Measurements from ENCODE around the gene PTP4A2. TPM values are rescaled to one million over a fixed set of nuclear protein-coding genes. Genes with fewer than 3 reads are reported as not detected.
A peak's percentile ranks its signal among the peaks of the same experiment; 100 is the strongest.

The PTP4A2 gene
- 152 and 256 TPM in 2 replicates for total RNA-seq

DNA sequence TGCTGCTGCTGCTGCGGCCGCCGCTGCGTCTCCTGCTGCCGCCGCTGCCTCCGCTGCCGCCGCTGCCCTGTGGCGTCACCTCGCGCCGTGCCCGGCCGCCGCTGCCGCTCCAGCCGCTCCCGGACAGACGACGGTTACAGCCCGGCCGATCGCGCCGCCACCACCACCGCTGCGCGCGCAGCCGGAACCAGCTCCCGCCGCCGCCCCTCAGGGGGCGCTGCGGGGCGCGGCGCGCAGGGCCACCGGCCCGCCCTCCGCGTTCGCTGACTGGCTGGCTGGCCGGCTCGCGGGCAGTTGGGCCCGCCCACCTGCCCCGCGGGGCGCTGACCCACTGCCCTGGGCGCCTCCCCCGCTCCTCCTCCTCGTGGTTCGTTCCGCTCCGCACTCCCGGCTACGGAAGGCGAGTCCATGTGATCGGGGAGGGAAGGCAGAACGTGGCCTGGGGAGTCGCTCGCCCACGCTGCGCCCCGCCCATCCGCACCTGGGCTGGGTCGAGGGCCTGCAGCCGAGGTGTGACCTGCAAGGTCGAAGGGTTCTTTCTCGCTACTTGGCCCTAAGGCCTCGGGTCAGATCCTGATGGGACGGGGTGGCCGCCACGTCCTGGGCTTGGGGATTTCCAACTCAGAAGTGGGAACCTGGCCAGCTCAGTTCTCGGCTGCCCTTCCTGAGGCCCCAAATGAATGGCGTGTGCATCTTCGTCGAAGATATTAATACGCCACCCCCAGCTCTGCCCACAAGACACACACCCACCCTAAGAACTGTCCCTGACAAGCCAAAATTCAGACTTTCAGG is at the start of gene PTP4A2:
TSS of gene PTP4A2 (minus strand) at position 185 of the 792 bp plus-strand sequence. CDS start 19,303 bp downstream, outside the sequence.
- peak; percentile 92 to 94 for DNase-seq (ENCODE audit: low read depth in 2 of 2)

DNA sequence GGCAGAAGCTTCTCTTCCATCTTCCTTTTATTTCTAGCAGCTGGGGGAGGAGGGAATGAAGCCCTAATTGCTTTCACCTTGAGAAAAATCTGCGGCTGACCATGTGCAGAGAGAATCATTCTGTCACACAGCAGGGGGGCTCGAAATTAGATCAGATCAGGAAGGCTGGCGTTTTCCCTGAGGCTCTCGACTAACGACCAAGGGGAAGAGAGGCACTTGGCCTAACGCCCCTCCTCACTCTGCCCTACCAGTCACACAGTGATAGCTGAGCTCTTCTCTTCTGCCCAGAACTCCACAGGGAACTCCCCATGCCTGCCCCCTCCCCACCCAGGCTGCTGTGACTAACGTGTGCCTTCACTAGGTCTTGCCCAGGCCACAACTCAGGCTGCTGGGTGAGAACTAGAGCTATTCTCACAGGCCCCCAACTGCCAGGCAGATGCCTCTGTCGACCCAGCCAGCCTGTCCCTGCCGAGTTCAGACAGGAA is 49.0 kb upstream of the PTP4A2 start:
- no peak for DNase-seq (ENCODE audit: low read depth in 2 of 2)

DNA sequence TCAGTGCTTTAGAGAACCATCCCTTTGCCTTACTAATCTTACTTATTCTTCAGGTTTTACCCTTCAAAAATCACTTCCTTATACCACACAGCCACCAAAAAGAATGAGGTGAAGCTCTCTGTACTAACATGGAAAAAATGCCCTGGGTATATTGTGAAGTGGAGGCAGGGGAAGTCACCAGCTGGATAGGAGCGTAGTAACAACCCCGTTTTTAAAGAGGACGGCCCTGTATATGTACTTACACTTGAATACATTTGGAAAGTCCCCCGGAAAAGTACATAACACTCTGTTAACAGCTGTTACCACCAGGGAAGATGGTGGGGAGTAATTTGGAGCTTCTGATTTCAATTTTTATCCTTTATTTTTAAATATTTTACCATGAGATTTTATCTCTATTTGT is 47.3 kb upstream of the PTP4A2 start:
- DNase-seq (ENCODE audit: low read depth in 2 of 2): peak in 1 of 2 donors; percentile 39

DNA sequence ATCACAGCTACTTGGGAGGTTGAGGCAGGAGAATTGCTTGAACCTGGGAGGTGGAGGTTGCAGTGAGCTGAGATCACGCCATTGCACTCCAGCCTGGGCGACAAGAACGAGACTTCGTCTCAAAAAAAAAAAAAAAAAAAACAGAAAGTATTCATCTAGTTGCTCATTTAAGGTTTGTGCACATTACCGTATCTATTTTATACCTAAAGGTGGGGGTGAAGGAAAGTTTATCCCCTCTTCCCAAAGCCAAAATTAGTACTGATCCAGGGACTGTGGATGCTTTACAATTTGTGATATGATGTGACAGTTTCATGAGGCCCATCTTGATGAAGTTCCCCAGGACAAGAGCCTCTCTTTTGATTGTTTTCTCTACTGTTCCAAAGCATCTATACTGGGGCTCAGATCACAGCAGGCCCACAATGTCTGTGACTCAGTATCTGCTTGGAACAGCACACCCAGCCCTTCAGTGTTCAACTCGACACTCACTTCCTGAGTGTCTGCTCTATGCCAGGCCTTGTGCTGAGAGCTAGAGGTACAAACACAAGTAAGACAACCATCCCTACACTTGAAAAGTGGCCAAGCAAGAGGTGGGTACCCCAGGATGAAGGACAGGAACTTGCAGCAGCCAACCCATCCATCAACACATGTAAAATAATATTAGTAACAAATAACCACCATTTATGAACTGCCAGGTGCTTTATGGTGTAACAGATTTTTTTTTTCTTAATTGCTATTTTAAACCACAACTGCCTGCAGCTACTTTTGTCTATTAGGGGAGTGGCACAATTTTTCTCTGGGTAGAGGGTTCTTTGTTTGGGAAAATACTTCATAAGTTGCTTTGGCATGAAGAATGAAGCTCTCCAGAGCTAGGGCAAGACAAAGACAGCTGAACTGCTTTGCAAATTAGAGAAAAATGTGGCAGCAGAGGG is 46.5 kb upstream of the PTP4A2 start:
- peak; percentile 29 to 70 for DNase-seq (ENCODE audit: low read depth in 2 of 2)

DNA sequence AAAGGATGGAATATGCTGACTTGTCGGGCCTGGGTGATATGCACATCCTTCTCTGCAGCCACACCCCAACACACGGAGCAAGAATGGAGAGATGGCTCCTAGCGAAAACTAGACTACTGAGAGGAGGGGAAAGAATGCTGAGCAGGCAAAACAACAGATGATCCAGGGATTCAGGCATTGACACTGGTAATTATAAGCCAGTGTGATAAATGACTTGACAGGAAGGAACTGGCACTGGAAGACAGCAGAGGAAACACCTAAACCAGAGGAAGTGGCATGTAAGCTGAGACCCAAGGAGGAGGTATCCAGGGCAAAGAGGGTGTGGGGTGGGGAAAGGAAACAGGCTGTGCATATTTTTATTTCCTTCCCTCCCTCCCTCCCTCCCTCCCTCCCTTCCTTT is 43.8 kb upstream of the PTP4A2 start:
- peak in 1 of 2 donors; percentile 26 for DNase-seq (ENCODE audit: low read depth in 2 of 2)

DNA sequence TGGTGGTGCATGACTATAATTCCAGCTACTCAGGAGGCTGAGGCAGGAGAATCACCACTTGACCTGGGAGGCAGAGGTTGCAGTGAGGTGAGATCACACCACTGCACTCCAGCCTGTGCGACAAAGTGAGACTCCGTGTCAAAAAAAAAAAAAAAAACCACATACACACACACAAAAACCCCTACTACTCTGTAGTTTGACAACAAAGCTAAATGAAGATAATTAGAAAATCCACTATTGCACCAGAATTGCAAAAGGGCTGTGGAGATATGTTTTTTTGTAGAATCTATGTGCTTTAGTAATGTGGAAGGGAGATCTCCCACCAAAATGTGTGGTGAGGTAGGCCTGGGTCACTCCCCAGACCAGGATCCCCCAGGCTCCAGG is 43.3 kb upstream of the PTP4A2 start:
- no peak for DNase-seq (ENCODE audit: low read depth in 2 of 2)

DNA sequence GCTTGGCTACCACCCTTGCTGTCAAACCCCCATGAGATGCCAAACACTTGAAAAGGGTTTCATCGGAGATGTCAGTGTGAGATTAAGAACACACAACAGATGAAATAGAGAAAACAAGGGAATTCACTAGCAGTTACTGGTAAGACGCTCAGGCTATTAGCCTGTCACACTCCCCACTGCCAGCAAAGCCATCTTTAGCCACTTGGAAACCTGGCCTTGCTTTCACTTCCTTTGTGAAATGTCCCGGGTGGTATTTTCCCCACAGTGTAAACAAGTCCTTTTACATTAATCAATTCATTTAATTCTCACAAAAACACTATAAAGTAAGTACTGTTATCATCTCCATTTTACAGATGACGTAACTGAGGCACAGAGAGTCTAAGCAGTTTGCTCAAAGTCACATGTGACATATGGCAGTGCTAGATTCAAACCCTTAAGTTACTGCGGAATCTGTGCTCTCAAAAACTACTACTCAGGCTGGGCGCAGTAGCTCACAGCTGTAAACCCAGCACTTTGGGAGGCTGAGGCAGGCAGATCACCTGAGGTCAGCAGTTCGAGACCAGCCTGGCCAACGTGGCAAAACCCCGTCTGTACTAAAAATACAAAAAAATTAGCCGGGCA is 42.8 kb upstream of the PTP4A2 start:
- no peak for DNase-seq (ENCODE audit: low read depth in 2 of 2)

DNA sequence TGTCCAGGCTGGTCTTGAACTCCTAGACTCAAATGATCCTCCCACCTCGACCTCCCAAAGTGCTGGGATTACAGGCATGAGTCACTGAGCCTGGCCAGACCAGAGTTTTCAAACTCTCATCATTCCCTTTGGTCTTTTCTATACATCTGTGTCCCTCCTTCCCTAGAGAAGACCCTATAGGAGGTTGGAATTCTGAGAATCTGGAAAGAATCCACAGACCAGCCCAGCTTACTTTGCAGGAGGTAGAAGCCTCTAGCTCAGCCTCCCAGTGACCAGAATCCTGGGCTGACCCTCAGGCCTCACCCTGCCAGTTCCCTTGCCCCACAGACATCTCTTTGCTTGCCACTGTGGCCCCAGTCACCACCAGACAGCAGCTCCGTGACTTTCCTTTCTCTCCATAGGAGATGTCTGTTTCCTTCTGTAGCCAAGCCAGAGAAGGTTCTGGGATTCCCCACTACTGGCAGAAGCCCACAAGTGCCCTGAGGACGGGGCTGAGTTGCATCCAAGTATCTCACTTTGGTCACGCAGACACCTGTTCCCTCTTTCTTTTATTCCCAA is 40.8 kb upstream of the PTP4A2 start:
- no peak for DNase-seq (ENCODE audit: low read depth in 2 of 2)

DNA sequence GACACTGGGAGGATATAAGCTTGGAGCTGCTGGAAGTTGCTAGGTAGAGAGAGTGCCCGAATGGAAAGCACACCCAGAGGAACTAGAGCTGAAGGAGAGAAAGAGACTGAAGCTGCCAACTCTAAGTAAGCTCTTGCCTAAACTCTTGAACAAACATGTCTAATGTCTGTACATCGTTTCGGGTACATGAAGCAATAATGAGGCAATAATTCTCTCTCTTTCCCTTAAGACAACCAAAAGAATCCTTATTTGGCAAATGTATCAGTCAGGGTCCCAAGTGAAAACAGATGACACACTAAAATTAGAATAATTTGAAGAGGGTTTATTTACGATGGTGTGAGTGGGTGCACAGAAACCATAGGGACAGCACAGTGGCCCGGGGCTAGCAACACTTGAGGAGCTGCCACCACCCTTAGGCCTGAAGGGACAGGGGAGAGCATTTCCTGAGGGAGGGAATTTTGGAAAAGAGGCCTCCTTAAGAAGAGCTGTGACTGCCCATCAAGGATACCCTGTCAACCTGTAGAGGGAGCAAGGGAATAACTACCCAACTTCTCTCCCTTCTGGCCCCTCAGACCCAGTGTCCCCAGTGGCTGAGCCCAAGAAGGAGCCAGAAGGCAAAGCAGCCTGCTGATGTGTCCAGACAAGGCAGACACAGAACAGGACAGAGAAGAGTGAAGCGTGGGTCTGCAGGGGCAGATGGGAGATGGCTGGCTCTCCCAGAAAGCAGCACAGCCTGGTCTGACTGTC is 39.4 kb upstream of the PTP4A2 start:
- peak in 1 of 2 donors; percentile 47 for DNase-seq (ENCODE audit: low read depth in 2 of 2)

DNA sequence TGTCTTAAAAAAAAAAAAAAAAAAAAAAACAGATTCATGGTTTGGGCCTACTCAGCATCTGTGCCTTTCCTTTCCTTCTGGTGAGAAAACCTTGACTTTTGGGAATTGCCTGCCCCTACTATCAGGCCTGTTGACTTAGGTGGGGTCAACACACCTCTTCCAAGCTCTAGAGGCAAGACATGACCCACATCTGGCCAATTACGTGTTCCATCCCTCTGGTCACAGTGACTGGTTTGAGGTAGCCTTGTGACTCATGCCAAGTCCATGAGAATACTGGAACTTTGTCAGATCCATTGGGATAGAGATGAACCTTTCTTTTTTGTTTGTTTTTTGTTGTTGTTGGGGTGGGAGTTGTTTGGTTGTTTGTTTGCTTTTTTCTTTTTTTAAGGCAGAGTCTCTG is 38.2 kb upstream of the PTP4A2 start:
- no peak for DNase-seq (ENCODE audit: low read depth in 2 of 2)

DNA sequence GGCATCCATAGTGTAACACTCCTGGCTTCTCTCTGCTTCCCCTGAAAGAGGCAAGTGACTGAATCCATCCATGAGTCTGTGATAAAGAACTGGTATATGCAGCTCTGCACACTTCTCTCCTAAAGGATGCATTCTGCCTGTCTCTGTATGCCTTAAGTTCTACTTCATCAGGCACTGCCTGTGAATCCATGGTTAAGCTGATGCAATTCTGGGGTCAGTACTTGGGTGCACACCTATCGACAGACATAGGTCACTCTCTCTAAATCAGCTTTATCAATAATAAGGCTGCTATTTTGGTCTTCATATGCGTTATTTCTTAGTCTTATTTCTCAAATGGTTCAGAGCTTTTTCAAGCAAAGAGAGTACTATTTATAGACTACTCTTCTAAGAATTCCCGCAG is 32.7 kb upstream of the PTP4A2 start:
- DNase-seq (ENCODE audit: low read depth in 2 of 2): no peak

DNA sequence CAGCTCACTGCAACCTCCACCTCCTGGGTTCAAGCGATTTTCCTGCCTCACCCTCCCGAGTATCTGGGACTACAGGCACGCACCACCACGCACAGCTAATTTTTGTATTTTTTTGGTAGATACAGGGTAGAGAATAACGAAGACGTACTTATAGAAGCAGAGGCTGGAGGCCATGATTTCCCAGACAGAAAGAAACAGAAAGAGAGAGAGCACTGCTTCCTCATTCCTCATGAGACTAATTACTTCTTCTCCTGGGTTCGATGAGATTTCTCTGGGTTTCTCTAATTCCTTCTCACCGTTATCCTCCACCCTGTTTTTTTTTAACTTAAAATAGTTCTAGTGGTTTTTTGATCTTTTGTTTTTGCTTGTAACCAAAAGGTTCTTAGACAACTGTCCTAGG is 23.4 kb upstream of the PTP4A2 start:
- no peak for DNase-seq (ENCODE audit: low read depth in 2 of 2)

DNA sequence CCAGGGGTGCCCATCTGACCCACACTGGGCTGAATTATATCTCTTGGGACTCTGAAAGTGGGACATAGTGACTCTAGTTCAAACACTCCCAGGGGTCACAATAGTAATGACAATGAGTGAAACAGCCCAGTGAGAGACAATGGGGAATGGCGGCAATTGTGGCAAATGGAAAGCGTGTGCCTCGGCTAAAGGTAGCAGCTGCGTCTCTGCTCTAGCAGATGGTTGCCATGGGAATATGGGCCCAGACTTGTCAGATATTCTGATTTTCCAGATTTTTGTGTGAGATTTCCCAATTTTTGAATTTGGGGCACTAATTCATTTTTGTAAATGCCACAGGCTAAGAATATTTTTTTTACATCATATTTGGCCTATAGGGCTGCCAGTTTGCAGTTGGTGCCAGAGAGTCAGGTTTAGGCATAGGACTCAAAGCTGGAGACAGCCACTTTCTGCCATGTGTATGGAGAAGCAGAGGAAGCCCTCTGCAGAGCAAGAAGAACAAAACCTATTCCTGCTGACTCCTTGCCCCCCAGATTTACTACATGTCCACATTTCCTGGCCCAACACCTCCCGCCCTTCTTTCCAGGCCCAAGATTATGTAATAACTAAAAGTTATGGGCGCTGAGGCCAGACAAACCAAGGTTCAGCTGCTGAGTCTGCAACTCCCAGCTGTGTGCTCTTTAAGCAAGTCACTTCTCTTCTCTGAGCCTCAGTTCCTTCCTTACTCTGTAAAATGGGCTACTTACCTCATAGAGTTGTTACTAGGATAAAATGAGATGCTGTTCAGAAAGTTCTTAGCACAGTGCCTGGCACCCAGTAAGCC is 21.6 kb upstream of the PTP4A2 start:
- no peak for DNase-seq (ENCODE audit: low read depth in 2 of 2)

DNA sequence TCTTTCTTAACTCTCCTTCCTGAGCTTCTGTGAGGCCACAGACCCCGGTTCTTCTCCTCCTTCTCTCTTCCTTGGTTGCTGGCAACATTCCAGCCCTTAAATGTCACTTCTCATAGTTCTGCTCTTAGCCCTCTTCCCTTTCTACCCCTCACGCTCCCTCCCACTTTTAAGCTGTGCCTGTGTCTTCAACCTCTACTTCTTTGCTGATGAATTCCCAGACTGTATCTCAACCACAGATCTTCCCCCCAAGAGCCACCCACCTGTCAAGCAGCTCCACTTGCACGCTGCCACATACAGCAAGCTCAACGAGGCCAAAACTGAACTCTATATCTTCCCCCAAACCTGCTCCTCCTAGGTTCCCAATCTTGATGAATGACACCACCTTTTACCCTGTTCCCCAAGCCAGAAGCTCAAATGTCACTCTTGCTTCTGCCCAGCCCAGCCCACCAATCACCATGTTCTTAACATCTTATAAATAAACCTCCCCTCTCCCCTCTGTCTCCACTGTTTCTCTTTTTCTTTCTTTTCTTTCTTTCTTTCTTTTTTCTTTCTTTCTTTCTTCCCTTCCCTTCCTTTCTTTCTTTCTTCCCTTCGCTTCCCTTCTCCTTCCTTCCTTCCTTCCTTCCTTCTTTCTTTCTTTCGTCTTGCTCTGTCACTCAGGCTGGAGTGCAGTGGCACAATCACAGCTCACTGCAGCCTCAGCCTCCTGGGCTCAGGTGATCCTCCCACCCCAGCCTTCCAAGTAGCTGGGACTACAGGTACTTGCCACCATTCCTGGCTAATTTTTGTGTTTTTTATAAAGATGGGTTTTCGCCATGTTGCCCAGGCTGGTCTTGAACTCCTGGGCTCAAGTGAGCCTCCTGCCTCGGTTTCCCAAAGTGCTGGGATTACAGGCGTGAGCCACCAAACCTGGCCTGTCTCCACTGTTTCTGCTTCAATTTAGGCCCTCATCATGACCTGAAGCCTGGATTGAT is 19.8 kb upstream of the PTP4A2 start:
- no peak for DNase-seq (ENCODE audit: low read depth in 2 of 2)

DNA sequence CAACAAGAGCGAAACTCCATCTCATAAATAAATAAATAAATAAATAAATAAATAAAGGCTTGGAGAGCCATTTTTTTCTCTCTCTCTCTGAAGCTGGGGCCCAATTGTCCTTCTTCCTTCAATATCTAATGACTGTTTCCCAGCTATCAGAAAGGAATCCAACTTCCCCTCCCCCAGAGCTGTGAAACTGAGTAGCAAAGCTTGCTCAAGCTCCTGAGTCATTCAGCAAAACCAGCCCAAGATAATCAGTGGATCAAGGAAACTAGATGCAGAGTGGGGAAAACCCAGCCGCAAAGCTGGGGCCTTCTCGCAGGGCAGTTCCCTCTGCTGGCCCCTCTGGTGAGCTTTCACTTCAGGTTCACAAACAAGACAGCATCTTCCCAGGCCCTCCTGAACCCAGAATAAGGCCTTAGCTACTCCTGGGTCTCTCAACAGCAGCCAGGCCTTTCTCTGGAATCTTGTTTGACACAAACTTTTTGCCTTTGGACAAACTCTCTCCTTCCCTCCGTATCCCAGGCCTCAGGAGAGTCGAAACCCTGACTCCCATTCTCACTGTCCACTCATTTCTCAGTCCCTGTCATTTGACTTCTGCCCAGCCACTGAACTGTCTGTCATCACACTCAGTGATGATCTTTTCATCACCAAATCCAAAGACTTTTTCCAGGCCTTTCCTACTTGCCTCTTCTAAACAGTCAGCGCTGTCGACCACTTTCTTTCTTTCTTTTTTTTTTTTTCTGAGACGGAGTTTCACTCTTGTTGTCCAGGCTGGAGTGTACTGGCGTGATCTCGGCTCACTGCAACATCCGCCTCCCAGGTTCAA is 18.0 kb upstream of the PTP4A2 start:
- DNase-seq (ENCODE audit: low read depth in 2 of 2): peak; percentile 38 to 99

DNA sequence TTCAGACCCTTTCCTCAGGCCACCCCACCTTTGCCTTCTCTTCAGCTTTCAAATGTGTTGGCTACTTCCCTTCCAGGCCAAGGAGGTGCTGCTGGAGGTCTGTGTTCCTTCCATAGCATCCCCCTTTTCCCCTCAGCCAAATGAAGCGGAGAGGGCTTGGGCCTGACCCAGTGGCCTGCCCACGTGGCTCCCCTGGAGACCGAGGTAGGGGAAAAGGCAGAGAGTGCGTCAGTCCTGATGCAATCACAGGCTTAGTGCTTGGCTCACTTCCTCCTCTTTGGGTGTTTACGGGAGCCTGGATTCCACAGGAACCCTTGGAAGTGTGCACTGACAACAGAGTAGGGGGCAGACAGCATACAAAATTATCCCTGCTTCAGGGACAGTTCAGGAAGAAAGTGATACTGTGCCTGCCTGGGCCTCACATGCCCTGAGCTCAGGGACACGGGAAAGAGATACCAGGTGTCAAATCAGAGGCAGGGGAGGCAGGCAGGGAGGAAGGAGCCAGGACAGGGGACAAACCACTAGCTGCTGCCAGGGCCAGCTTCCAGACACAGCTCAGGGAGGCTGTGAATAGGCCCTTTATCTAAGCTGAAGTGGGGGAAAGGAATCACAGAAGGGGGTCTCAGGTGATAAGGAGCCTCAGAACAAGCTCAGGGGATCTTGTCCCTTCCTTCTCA is 16.6 kb upstream of the PTP4A2 start:
- peak; percentile 80 to 97 for DNase-seq (ENCODE audit: low read depth in 2 of 2)

DNA sequence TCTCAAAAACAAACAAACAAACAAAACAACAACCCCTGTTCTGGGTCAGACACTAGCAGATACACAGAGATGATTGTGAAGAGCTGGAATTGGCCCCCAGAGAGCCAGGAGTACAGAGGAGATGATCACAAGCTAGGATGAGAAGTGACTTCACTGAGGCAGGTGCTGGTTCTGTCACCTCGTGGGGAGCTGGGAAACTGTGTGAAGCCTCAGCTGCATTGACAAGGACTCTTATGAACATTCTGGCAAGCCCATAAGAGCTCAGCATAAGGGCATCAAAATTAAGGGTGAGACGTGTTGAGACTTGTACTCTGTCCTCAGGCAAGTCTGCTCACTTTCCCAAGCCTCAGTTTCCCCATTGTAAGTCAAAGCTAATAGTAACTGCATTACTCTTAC is 14.7 kb upstream of the PTP4A2 start:
- no peak for DNase-seq (ENCODE audit: low read depth in 2 of 2)
